ENCODE measurements around the gene KRT26.
"Not testable (repeated sequence)": the region's sequence is repeated elsewhere in the genome, so short reads cannot be mapped to it uniquely, and the experiment has no call there.

KRT26 gene

DNA sequence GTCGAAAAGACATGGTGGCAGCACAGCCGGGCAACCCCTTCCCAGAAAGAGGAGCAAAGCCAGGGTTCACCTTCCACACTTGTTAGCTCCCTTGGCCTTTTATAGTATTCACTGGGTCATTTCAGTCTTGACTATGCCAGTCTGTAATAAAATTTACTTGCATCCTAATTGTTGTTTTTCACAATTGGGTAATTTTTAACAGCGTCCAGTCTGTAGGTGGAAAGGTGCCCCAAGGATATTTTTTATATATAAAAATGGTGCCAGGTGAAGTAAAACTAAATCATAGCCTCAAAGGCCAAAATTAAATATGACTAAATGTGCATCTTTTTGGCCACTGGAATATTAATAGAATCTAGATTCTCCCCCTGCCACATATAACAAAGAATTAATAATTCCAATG lies at the start of gene KRT26:
Gene KRT26 (minus strand): TSS at position 101 of the 400 bp plus-strand sequence. CDS start 88 bp downstream, at position 13.
- DNase-seq (ENCODE audit: low spot score), result no peak

- no peak for DNase-seq (ENCODE audit: low spot score)
Observed at GRCh38 chr17:40821536-40821935, 49.5 kb upstream of the KRT26 start.

DNA sequence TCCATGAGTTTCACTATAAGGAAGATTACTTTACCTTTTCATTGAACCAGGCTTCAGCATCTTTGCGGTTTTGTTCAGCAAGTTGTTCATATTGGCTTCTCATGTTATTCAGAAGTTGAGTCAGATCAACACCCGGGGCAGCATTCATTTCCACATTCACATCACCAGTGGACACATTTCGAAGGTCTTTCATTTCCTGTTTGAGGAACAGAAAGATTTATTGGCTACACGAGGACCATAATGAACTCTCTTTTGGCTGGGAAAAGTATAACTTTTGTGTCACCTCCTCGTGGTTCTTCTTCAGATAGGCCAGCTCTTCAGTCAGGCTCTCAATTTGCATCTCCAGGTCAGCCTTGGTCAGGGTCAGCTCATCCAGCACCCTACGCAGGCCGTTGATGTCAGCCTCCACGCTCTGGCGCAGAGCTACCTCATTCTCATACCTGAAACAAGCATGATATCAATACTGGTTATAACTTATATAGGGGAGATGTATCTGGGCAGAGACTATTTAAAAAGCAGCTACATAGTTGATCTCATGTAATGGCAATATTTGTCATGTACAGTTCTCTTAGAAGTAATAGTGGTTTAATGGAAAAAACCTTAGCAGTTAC lies 48.3 kb upstream of the KRT26 start:
- DNase-seq (ENCODE audit: low spot score), result no peak

DNA sequence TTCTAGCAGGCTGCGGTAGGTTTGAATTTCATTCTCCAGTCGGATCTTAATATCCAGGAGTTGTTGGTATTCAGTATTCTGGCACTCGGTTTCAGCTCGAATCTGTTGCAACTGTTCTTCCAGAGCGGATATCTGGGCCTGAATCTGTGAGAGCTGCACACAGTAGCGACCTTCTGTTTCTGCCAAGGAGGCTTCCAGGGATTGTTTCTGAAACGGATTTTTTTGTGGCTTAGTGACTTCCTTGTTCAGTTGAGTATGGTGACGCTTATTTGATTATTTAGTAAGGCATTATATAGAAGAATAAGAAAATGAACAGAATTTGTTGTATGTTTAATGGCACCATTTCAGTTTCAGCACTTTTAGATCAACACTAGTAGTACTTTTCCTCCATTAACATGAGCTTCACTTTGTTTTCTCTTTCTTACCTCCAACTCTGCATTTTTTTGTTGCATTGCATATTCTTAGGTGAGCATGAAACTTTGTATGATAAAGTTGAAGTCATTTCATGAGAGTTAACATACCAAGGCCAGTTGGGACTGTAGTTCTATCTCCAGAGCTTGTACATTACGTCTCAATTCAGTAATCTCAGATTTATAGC lies 47.6 kb upstream of the KRT26 start:
- peak; percentile 34 for DNase-seq (ENCODE audit: low spot score)

- DNase-seq (ENCODE audit: low spot score), result peak; percentile 91
Observed at GRCh38 chr17:40818733-40819527, 46.9 kb upstream of the KRT26 start.

DNA sequence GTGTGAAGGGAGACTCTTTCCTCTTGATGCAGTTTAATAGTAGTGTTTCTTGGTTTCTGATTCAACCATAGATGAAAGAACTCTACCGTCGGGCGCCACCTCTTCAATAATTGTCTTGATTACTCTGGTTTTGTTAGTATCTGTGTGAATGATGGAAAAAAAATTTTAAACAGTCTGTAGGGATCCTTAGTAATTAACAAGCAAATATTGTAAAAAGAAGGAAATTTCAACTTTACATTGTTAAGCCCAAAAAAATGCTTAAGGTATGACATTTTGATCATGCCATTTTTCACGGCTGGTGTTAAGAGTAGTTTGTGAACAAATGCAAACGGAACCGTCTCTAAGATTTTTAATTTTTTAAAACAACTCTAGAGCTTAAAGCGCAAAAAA lies 46.3 kb upstream of the KRT26 start:
- no peak for DNase-seq (ENCODE audit: low spot score)

DNA sequence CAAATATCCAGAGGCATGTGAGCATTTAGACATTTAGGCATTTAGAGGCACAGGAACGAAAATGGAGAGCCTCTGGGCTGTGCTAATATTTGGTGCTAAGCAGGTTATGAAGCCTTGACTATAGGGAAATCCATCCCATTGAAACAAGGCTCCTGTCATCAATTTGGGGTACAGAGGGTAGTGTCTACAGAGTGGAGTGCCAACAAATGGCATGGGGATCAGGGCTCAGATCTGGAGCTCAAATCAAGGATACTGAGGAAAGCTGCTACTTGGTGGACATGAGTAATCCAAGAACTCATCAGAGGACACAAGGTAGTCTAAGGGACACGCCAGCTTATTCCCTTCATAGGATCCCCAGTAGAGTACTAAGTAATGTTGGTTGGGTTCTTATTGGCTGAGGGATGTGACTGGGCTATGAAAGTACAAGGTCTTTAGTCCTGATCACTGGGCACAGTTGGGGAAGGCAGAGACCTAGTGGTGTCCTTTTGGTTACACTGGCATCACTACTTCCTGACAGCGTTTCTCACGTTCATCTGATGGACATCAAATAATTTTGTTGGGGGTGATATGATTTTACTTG lies 45.2 kb upstream of the KRT26 start:
- DNase-seq (ENCODE audit: low spot score), result no peak

- DNase-seq (ENCODE audit: low spot score), result no peak
Observed at GRCh38 chr17:40816569-40816968, 44.6 kb upstream of the KRT26 start.

DNA sequence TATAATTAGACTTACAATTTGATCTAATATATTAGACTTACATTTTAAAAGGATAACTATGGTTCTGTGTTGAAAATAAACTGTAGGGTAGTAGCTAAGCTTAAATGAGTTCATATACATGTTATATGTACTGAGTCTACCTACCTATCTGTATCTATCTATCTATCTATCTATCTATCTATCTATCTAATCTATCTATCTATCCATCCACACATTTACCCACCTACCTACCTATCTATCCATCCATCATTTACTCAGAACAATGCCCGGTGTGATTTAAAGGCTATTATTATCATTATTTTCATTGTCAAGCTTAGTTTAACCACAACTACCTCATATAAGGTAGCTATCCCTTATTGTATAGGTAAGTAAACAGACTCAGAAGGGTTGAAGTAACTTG lies 43.4 kb upstream of the KRT26 start:
- no peak for DNase-seq (ENCODE audit: low spot score)

GRCh38 chr17:40814657-40815056 lies 42.7 kb upstream of the KRT26 start:
- DNase-seq (ENCODE audit: low spot score), result not testable (repeated sequence)

- no peak for DNase-seq (ENCODE audit: low spot score)
Observed at GRCh38 chr17:40813804-40814203, 41.8 kb upstream of the KRT26 start.

DNA sequence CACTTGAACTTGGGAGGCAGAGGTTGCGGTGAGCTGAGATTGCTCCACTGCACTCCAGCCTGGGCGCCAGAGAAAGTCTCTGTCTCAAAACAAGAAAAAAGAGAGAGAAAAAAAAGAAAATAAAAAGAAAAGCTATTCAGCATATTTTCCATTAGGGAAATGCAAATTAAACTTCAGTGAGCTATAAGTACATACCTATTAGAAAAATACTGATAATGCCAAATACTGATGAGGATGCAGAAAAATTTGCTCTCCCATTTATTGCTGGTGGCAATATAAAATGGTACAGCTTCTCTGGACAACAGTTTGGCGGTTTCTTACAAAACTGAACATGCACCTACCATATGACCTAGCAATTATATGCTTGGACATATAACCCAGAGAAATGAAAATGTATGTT lies 40.6 kb upstream of the KRT26 start:
- DNase-seq (ENCODE audit: low spot score), result no peak

GRCh38 chr17:40810494-40810893 lies 38.5 kb upstream of the KRT26 start:
- DNase-seq (ENCODE audit: low spot score), result no peak

DNA sequence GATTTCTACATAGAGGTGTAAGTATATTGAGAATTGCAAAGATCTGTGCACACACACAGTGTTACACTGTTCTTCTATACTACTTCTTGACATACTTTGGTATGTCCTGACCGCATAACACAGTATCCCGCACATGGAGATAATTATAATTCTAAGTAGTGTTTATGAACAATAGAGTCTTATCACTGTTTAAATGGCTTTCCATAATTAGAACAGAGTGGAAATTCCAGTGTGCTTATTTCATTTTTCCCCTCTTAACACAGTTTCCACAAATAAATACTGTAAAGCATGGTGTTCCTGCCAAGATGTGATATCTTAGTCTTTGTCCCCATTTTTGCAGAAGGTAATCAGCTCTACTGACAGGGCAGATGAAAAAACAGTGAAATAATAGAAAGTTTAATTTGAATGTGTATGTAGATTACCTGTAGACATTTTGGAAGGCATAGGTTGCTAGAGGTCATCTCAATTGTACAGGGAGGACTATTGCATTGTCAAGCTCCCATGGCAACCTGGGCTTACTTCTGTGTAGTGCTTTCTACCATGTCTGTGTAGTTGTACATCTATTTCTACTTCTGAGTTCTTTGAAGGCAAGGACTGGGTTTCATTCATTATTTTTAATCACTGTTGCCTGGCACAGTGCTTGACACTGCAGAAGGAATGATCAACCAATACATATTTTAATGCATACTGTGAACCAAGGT lies 37.9 kb upstream of the KRT26 start:
- DNase-seq (ENCODE audit: low spot score), result no peak

DNA sequence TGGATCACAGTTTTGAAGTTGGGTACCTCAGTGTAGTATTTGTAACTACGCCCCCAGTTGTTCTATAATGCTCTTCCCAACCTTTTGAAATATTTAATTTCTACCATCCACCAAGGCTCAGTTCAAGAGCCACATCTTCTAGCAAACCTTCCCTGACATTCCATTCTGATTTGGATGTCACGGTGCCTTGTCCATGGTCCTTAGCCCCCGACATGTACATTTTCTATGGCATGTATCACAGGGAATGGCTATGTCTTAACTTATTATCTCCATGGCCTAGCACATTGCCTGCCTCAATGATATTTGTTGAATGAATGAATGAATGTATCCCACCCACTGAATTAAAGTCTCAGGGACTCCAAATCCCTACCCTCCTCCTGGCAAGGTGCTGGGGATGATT lies 34.1 kb upstream of the KRT26 start:
- DNase-seq (ENCODE audit: low spot score), result no peak

GRCh38 chr17:40803617-40804082 lies 31.6 kb upstream of the KRT26 start:
- DNase-seq (ENCODE audit: low spot score), result peak; percentile 91

DNA sequence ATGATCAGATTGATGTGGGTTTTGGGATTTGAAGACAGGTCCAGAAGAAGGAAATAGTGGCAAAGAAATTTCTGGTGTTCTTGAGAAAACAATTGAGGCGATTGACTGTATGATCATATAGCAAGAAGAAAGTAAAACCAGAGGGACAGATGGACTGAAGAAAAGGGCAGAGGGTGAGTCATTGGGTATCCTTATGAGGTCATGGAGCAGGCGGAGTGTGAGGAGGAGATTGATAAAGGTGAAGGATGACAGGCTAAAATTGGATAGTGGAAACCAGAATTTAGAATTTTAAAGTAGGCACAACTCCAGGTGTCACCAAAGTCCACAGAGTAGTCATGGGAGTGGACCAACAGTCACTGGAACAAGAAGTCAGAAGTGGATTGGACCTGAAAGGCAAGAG lies 29.2 kb upstream of the KRT26 start:
- DNase-seq (ENCODE audit: low spot score), result no peak

DNA sequence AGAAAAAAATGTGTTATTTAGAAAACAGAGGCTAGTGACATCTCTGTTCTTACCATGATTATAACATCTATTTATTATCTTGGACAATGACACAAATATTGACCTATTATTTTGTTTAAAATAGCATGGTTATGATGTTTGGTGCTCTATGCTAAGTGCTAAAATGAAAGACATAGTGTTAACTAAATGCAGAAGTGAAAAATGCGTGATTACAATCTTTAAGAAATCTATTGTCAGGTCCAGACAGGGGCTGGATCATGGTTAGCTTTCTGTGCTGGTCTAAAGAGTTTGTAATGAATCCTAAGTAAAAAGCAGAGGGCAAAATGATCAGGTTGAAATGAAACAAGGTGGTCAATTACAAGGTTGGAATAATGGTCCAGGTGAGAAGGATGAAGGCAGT lies 28.4 kb upstream of the KRT26 start:
- DNase-seq (ENCODE audit: low spot score), result no peak

DNA sequence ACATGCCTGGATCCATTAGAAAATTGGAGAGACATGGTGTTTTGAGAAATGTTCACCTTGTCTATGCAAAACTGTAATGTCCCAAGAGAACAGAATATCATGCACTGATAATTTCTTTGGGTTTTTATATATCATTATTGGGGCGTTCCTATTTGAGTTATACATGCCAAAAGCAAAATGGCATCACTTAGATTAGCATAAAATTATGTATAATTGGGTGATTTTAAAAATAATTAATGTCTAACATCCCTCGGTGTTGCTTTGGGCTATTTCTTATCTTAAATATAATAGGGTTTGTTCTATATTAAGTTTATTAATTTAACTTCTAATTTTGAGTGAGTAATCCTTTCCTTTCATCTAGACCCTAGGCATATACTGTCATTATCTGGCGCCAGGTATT lies 27.9 kb upstream of the KRT26 start, which contains the start of gene KRT28:
Gene KRT28 (minus strand): TSS at position 101 of the 400 bp plus-strand sequence. CDS start 66 bp downstream, at position 35.
- no peak for DNase-seq (ENCODE audit: low spot score)

DNA sequence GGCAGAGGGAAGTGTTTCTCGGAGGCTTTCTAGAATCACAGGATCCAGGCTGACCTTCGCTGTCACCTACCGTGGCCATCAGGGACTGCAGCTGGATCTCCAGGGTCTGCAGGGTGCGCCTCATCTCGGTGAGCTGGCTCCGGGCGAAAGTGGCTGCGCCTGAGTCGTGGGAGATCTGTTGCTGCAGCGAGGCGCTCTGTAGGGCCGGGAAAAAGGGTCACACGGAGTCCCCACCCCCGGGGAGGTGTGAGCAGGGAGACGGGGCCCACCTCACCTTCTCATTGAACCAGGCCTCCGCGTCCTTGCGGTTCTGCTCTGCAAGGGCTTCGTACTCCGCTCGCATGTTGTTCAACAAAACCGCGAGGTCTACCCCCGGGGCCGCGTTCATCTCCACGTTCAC lies 24.8 kb upstream of the KRT26 start:
- DNase-seq (ENCODE audit: low spot score), result no peak

DNA sequence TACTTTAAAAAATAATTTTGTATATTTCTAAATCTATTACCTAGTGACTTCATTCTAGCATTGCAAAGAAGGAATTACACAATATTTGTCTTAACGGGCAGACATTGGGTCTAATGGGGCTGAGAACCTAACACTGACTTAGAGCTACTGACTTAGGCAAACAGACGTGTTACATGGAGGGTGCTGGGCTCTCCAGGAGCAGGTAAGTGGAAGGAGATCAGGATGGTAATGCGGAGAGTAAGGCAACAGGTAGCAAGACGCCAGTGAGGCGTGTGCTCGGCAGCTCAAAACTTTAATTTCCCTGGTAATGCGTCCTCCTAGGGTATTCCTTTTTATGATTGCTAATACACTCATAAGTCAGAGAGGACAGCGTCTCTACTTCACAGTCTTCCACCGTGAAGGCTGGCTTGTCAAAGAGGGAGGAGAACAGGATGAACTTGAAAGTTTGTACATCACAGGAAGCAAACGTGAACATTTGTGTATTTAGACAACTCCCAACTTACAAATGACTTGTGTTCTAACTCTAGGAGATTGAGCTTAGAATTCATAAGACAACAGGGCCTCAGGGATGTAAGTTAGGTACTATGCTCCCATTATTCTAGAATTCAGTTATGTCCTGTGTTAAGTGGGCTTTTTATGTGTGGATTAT lies 23.1 kb upstream of the KRT26 start:
- DNase-seq (ENCODE audit: low spot score), result no peak

- no peak for DNase-seq (ENCODE audit: low spot score)
Observed at GRCh38 chr17:40794466-40794865, 22.5 kb upstream of the KRT26 start.
